K562 (cell line): ENCODE data around the gene RABGAP1. TPM values are rescaled to one million over a fixed set of nuclear protein-coding genes. Genes with fewer than 3 reads are reported as not detected.

Experiments used
- ARID2 ChIP-seq: fragments of 450-650 bp; IDR thresholded peaks from 2 replicates; pipeline ENCODE4 v1.6.1; 2017; ENCODE audit warnings: antibody characterized with exemption, mild to moderate bottlenecking
- CC2D1A ChIP-seq: fragments of 450-650 bp; IDR thresholded peaks from 2 replicates; pipeline ENCODE4 v1.6.1; 2017; ENCODE audit warnings: mild to moderate bottlenecking
- ELF4 ChIP-seq: fragments of 450-650 bp; formaldehyde crosslinking; IDR thresholded peaks from 2 replicates; pipeline ENCODE4 v1.4.0; 2022; ENCODE audit warnings: missing genetic modification characterization
- FUS ChIP-seq: fragments of 200-400 bp; formaldehyde crosslinking; optimal IDR thresholded peaks from 2 replicates; pipeline ENCODE3; 2017; ENCODE audit warnings: low read depth, low read length
- HIVEP1 ChIP-seq: fragments of 250-450 bp; sonication (Bioruptor Pico); IDR thresholded peaks from 2 replicates; pipeline ENCODE4 v1.4.0; 2020; ENCODE audit warnings: mild to moderate bottlenecking
- HNRNPK ChIP-seq: fragments of 200-400 bp; formaldehyde crosslinking; IDR thresholded peaks from one replicate; pipeline ENCODE4 v1.6.1; 2018; ENCODE audit warnings: mild to moderate bottlenecking, low read depth, low read length; ENCODE audit not compliant: poor library complexity, severe bottlenecking
- MTA3 ChIP-seq: fragments of 450-650 bp; formaldehyde crosslinking; IDR thresholded peaks from 2 replicates; pipeline ENCODE4 v1.6.1; 2017; ENCODE audit warnings: mild to moderate bottlenecking, borderline replicate concordance
- SIN3B ChIP-seq: fragments of 450-650 bp; IDR thresholded peaks from 2 replicates; pipeline ENCODE4 v1.6.1; 2017; ENCODE audit warnings: low read depth, mild to moderate bottlenecking, moderate library complexity
- TBL1XR1 ChIP-seq, 2 experiments: IDR thresholded peaks; 2 replicates each; pipeline ENCODE4 v1.6.1; 2012; ENCODE audit warnings: improper control_type of control experiment in 2 of 2, low read length in 2 of 2, mild to moderate bottlenecking in 1 of 2
- TRIM28 ChIP-seq: fragments of 450-650 bp; IDR thresholded peaks from 2 replicates; pipeline ENCODE4 v1.6.1; 2017
- ZNF384 ChIP-seq: IDR thresholded peaks from 2 replicates; pipeline ENCODE4 v1.6.1; 2012; ENCODE audit warnings: low read depth, low read length, improper control_type of control experiment
- ZNF589 ChIP-seq: fragments of 200-800 bp; sonication (Bioruptor generic); IDR thresholded peaks from 2 replicates; pipeline ENCODE4 v1.6.1; 2016; ENCODE audit warnings: low read depth, missing genetic modification characterization, missing compliant biosample characterization
- polyA plus RNA-seq, 8 experiments: library from polyadenylated mRNA; depleted of rRNA in 4 of 8; stranded (reverse) in 5 of 8; unstranded in 3 of 8; fragments of >200 nt; fragmentation: Nextera tagmentation in 2 of 8; fragmentation: Illumina TruSeq in 1 of 8; extraction: Ambion mirVana in 2 of 8; extraction: Trizol in 1 of 8; gene quantifications; 2 replicates each; pipeline versions ENCODE4 v1.2.1 to v1.2.3, GENCODE V29; 2011 to 2014; ENCODE audit warnings: inconsistent platforms in 1 of 8, missing spikeins in 1 of 8
- total RNA-seq, 7 experiments: library from RNA; depleted of rRNA in 6 of 7; stranded (reverse); fragments of >200 nt in 6 of 7; fragmentation: Illumina TruSeq in 2 of 7; extraction: Trizol in 2 of 7; gene quantifications; 2 replicates each; pipeline versions ENCODE4 v1.2.1 to v1.2.3, GENCODE V29; 2011 to 2021; ENCODE audit warnings: low replicate concordance in 1 of 7
- TF ChIP-seq, protein P1 (sequence below): fragments of 450-650 bp; formaldehyde crosslinking; conservative IDR thresholded peaks from 2 replicates; pipeline ENCODE4 v1.4.0; 2022; ENCODE audit warnings: mild to moderate bottlenecking, missing genetic modification characterization
- TF ChIP-seq, protein P2 (sequence below), 2 experiments: fragments of 450-650 bp; formaldehyde crosslinking in 1 of 2; IDR thresholded peaks; 2 replicates each; pipeline versions ENCODE4 v1.4.0 to v1.6.1; 2014 to 2020; ENCODE audit warnings: mild to moderate bottlenecking in 2 of 2, borderline replicate concordance in 1 of 2, low read depth in 1 of 2
- TF ChIP-seq, protein P3 (sequence below): fragments of 450-650 bp; IDR thresholded peaks from 2 replicates; pipeline ENCODE4 v1.6.1; 2016; ENCODE audit warnings: mild to moderate bottlenecking

RABGAP1 gene
- total and polyA plus RNA-seq, 9 of the 15 experiments (the other 6 are each of a cell fraction or from before 2014, with no cell fraction given): 1.5 to 22.7 (median 13.1) TPM

DNA sequence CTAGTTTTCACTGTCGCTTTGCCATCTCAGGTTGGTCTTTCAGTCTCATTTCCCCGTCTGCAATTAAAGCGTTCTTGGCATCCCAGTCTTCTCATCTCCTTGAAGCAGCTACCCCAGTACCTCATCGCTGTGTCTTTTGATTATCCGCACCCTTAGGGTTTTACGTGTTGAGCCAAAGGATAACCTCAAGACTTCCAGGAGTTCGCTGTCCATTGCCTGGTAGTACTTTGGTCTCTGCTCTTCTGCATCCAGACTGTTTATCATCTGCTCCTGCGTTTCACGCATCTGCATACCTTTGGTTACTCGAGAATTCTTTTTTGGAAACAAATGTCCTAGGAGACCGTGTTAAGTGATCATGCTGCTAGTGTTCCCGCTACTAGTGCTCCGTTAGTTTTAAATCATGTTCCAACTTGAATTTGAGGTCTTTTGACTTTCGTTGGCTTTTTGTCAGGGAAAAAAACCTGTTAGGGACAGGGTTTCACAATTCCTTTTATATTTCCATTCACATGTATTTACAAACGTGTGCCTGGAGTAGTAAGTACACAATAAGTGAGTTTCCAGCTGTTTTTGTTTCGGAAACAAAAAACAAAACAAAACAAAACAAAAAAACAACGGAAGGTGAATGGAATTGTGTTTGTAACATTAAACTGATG, 888 bp downstream of the RABGAP1 start (continued):
- TF ChIP-seq, protein P1, sequence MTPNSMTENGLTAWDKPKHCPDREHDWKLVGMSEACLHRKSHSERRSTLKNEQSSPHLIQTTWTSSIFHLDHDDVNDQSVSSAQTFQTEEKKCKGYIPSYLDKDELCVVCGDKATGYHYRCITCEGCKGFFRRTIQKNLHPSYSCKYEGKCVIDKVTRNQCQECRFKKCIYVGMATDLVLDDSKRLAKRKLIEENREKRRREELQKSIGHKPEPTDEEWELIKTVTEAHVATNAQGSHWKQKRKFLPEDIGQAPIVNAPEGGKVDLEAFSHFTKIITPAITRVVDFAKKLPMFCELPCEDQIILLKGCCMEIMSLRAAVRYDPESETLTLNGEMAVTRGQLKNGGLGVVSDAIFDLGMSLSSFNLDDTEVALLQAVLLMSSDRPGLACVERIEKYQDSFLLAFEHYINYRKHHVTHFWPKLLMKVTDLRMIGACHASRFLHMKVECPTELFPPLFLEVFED: no peak
- TF ChIP-seq TBL1XR1 (IDR thresholded peaks at IDR 0.05; ENCODE audit: low read length in 2 of 2): no peak
- no peak for TF ChIP-seq TRIM28
- TF ChIP-seq, protein P2, sequence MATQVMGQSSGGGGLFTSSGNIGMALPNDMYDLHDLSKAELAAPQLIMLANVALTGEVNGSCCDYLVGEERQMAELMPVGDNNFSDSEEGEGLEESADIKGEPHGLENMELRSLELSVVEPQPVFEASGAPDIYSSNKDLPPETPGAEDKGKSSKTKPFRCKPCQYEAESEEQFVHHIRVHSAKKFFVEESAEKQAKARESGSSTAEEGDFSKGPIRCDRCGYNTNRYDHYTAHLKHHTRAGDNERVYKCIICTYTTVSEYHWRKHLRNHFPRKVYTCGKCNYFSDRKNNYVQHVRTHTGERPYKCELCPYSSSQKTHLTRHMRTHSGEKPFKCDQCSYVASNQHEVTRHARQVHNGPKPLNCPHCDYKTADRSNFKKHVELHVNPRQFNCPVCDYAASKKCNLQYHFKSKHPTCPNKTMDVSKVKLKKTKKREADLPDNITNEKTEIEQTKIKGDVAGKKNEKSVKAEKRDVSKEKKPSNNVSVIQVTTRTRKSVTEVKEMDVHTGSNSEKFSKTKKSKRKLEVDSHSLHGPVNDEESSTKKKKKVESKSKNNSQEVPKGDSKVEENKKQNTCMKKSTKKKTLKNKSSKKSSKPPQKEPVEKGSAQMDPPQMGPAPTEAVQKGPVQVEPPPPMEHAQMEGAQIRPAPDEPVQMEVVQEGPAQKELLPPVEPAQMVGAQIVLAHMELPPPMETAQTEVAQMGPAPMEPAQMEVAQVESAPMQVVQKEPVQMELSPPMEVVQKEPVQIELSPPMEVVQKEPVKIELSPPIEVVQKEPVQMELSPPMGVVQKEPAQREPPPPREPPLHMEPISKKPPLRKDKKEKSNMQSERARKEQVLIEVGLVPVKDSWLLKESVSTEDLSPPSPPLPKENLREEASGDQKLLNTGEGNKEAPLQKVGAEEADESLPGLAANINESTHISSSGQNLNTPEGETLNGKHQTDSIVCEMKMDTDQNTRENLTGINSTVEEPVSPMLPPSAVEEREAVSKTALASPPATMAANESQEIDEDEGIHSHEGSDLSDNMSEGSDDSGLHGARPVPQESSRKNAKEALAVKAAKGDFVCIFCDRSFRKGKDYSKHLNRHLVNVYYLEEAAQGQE (IDR thresholded peaks at IDR 0.05; ENCODE audit: borderline replicate concordance): peak; percentile 90
- TF ChIP-seq, protein P2 (CRISPR knock-in tag; IDR thresholded peaks at IDR 0.05; ENCODE audit: low read depth): peak; percentile 58; the same call in 1 of the 2 replicates
- TF ChIP-seq ELF4 (CRISPR knock-in tag): no peak
- TF ChIP-seq ZNF384: no peak
- TF ChIP-seq ZNF589 (CRISPR knock-in tag): no peak
- no peak for TF ChIP-seq SIN3B
- no peak for TF ChIP-seq HIVEP1
- TF ChIP-seq HNRNPK: no peak
- 0 out of 2 replicates have a peak, but pooled peaks have one; percentile 27 for TF ChIP-seq MTA3
- TF ChIP-seq ARID2: peak; percentile 41; the same call in 1 of the 2 replicates
- no peak for TF ChIP-seq FUS
- no peak for TF ChIP-seq CC2D1A
- TF ChIP-seq, protein P3, sequence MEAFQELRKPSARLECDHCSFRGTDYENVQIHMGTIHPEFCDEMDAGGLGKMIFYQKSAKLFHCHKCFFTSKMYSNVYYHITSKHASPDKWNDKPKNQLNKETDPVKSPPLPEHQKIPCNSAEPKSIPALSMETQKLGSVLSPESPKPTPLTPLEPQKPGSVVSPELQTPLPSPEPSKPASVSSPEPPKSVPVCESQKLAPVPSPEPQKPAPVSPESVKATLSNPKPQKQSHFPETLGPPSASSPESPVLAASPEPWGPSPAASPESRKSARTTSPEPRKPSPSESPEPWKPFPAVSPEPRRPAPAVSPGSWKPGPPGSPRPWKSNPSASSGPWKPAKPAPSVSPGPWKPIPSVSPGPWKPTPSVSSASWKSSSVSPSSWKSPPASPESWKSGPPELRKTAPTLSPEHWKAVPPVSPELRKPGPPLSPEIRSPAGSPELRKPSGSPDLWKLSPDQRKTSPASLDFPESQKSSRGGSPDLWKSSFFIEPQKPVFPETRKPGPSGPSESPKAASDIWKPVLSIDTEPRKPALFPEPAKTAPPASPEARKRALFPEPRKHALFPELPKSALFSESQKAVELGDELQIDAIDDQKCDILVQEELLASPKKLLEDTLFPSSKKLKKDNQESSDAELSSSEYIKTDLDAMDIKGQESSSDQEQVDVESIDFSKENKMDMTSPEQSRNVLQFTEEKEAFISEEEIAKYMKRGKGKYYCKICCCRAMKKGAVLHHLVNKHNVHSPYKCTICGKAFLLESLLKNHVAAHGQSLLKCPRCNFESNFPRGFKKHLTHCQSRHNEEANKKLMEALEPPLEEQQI: no peak
